ENCODE data around the gene SLC13A5.

DNA sequence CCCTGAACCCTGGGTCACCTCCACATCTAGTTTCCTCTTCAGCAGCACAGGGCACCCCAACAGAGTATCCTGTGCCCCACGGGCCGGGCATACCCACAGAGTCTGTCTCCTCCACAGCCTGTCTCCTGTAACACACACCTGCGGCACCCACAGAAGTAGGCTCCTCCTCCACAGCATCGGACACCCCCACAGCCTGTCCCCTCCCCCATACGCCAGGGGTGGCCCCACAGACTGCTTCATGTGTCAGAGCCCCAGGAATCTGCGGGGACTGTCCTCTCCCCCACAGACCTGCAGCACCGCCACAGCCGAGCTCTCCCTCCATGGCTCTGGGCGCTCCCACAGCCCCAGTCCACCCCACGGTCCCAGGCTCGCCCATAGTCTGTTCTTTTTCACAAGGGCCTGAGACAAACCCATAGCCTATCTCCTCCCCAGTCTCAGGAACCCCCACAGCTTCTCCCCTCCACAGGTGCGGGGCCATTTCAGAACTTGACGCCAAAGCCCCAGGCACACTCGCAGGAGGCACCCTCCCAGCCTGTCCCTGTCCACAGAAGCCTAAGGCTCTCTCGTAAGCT is 74.1 kb downstream of the SLC13A5 start:
- no peak for TF ChIP-seq POLR2A (IDR thresholded peaks at IDR 0.05)
- TF ChIP-seq, protein P1, sequence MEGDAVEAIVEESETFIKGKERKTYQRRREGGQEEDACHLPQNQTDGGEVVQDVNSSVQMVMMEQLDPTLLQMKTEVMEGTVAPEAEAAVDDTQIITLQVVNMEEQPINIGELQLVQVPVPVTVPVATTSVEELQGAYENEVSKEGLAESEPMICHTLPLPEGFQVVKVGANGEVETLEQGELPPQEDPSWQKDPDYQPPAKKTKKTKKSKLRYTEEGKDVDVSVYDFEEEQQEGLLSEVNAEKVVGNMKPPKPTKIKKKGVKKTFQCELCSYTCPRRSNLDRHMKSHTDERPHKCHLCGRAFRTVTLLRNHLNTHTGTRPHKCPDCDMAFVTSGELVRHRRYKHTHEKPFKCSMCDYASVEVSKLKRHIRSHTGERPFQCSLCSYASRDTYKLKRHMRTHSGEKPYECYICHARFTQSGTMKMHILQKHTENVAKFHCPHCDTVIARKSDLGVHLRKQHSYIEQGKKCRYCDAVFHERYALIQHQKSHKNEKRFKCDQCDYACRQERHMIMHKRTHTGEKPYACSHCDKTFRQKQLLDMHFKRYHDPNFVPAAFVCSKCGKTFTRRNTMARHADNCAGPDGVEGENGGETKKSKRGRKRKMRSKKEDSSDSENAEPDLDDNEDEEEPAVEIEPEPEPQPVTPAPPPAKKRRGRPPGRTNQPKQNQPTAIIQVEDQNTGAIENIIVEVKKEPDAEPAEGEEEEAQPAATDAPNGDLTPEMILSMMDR (IDR thresholded peaks at IDR 0.05): no peak
